WTC11 (cell line): ENCODE data around the gene RITA1. TPM values are rescaled to one million over a fixed set of nuclear protein-coding genes. Genes with fewer than 3 reads are reported as not detected.

Experiments
- ATAC-seq: fragments of 200-7000 bp; cut with Tn5 transposase; 2 replicates; pipeline ENCODE4 v1.10.0; 2021; ENCODE audit warnings: mild to moderate bottlenecking, moderate library complexity
- CTCF ChIA-PET: fragments of 300-600 bp; sonication (Branson Sonifier 250); formaldehyde crosslinking; loops from one replicate; lab custom pipeline; 2021; ENCODE audit warnings: antibody characterized with exemption; lab: Charles Lee
- POLR2A ChIA-PET: fragments of 350-600 bp; sonication (Branson Sonifier 250); formaldehyde crosslinking; loops from one replicate; lab custom pipeline; 2021; ENCODE audit warnings: antibody characterized with exemption; lab: Charles Lee
- DNase-seq: peaks from one replicate; pipeline ENCODE4 v3.0.0; 2021; ENCODE audit warnings: low spot score
- H3K27ac Mint-ChIP-seq: 2 replicates; pipeline ENCODE4 v1.8.0; 2021; ENCODE audit warnings: mixed read lengths
- H3K27me3 Mint-ChIP-seq: 2 replicates; pipeline ENCODE4 v1.8.0; 2021; ENCODE audit warnings: low read depth, mild to moderate bottlenecking, moderate library complexity, mixed read lengths
- H3K36me3 Mint-ChIP-seq: 2 replicates; pipeline ENCODE4 v1.8.0; 2021; ENCODE audit warnings: mixed read lengths
- H3K4me1 Mint-ChIP-seq: 2 replicates; pipeline ENCODE4 v1.8.0; 2022; ENCODE audit warnings: mixed read lengths
- H3K4me3 Mint-ChIP-seq: 2 replicates; pipeline ENCODE4 v1.8.0; 2021; ENCODE audit warnings: mild to moderate bottlenecking, moderate library complexity, mixed read lengths
- H3K9me3 Mint-ChIP-seq: 2 replicates; pipeline ENCODE4 v1.8.0; 2021; ENCODE audit warnings: mixed read lengths
- AR ChIP-seq: fragments of 250-450 bp; sonication (Bioruptor Pico); IDR thresholded peaks from 2 replicates; pipeline ENCODE4 v1.9.0; 2021; ENCODE audit warnings: mild to moderate bottlenecking
- FOXK1 ChIP-seq: sonication (generic); formaldehyde crosslinking; IDR thresholded peaks from 2 replicates; pipeline ENCODE4 v1.8.0; 2022; ENCODE audit warnings: mild to moderate bottlenecking, moderate library complexity, missing genetic modification reagents
- NFATC4 ChIP-seq: fragments of 250-450 bp; sonication (Bioruptor Pico); IDR thresholded peaks from 2 replicates; pipeline ENCODE4 v1.9.0; 2021; ENCODE audit warnings: mild to moderate bottlenecking
- NFE2L1 ChIP-seq: sonication (generic); formaldehyde crosslinking; IDR thresholded peaks from 2 replicates; pipeline ENCODE4 v1.8.1; 2023; ENCODE audit warnings: missing genetic modification reagents
- NR3C1 ChIP-seq: sonication (generic); formaldehyde crosslinking; conservative IDR thresholded peaks from 2 replicates; pipeline ENCODE4 v1.8.1; 2023; ENCODE audit warnings: low read depth, mild to moderate bottlenecking, missing genetic modification reagents
- ZNF263 ChIP-seq: sonication (generic); formaldehyde crosslinking; IDR thresholded peaks from 2 replicates; pipeline ENCODE4 v1.8.1; 2022; ENCODE audit warnings: low read depth, mild to moderate bottlenecking, moderate library complexity, missing genetic modification reagents
- ZNF317 ChIP-seq: sonication (generic); formaldehyde crosslinking; IDR thresholded peaks from 2 replicates; pipeline ENCODE4 v1.8.1; 2023; ENCODE audit warnings: low read depth, mild to moderate bottlenecking, moderate library complexity, missing genetic modification reagents, borderline replicate concordance
- ZNF425 ChIP-seq: fragments of 250-450 bp; sonication (Bioruptor Pico); conservative IDR thresholded peaks from 2 replicates; pipeline ENCODE4 v1.9.0; 2021; ENCODE audit warnings: mild to moderate bottlenecking
- total RNA-seq: library from RNA; stranded (reverse); gene quantifications from 3 replicates; pipeline ENCODE4 v1.2.3, GENCODE V29; 2021
- TF ChIP-seq, protein P1 (sequence below): sonication (generic); formaldehyde crosslinking; IDR thresholded peaks from 2 replicates; pipeline ENCODE4 v1.8.1; 2022; ENCODE audit warnings: mild to moderate bottlenecking, missing genetic modification reagents, moderate library complexity, borderline replicate concordance
- TF ChIP-seq, protein P2 (sequence below): sonication (generic); formaldehyde crosslinking; IDR thresholded peaks from 2 replicates; pipeline ENCODE4 v1.8.0; 2022; ENCODE audit warnings: mild to moderate bottlenecking, missing genetic modification reagents
- TF ChIP-seq, protein P3 (sequence below): sonication (generic); formaldehyde crosslinking; IDR thresholded peaks from 2 replicates; pipeline ENCODE4 v1.8.0; 2023; ENCODE audit warnings: missing genetic modification reagents, mild to moderate bottlenecking, borderline replicate concordance
- TF ChIP-seq, protein P4 (sequence below): sonication (generic); formaldehyde crosslinking; conservative IDR thresholded peaks from 2 replicates; pipeline ENCODE4 v1.8.1; 2023; ENCODE audit warnings: mild to moderate bottlenecking, low read depth, missing genetic modification reagents, moderate library complexity
- TF ChIP-seq, protein P5 (sequence below): fragments of 250-450 bp; sonication (Bioruptor Pico); IDR thresholded peaks from 2 replicates; pipeline ENCODE4 v1.9.0; 2021; ENCODE audit warnings: moderate library complexity, mild to moderate bottlenecking, inconsistent platforms, borderline replicate concordance

RITA1 gene
- total RNA-seq, 1 experiment from 2014 or later, result 29.3 TPM

GRCh38 chr12:113179023-113179422 is 6.5 kb upstream of the RITA1 start (continued):
- TF ChIP-seq AR (CRISPR knock-in tag) (no peak), NR3C1 (no peak), FOXK1 (CRISPR knock-in tag) (no peak)

DNA sequence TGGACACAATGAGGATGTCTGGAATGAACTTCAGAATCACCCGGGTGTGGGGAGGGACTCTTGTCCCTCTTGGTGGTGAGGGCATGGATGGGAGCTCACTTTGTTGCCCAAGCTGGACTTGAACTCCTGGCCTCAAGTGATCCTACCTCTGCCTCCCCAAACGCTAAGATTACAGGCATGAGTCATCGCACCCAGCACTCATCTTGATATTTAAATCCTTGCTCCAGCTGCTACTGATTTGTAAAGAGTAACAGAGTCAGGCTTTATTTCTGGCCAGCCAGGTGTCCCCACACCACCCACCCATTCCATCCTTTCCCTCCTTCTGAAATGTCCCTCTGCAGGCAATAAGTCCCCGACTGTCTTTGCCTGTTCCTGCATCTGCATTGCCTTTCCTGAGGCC is 5.2 kb upstream of the RITA1 start:
- TF ChIP-seq NFE2L1 (CRISPR knock-in tag), result no peak
- Mint-ChIP-seq H3K27ac (no peak overlapping the region), H3K4me3 (no peak overlapping the region), H3K27me3 (no peaks in the 10 kb centered on the region), H3K9me3 (no peaks in the 10 kb centered on the region), H3K36me3 (peaks cover 56% of the 10 kb centered on the region), H3K4me1 (no peaks in the 10 kb centered on the region)
- no peak for ATAC-seq
- CTCF ChIA-PET, result no interaction called here
- DNase-seq, result no peak
- POLR2A ChIA-PET, result no interaction called here

GRCh38 chr12:113181975-113182374 is 3.5 kb upstream of the RITA1 start:
- H3K4me3 Mint-ChIP-seq, result no peak overlapping the region
- TF ChIP-seq NFATC4 (CRISPR knock-in tag), result no peak
- TF ChIP-seq, protein P1, sequence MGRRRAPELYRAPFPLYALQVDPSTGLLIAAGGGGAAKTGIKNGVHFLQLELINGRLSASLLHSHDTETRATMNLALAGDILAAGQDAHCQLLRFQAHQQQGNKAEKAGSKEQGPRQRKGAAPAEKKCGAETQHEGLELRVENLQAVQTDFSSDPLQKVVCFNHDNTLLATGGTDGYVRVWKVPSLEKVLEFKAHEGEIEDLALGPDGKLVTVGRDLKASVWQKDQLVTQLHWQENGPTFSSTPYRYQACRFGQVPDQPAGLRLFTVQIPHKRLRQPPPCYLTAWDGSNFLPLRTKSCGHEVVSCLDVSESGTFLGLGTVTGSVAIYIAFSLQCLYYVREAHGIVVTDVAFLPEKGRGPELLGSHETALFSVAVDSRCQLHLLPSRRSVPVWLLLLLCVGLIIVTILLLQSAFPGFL, result no peak
- TF ChIP-seq, protein P2, sequence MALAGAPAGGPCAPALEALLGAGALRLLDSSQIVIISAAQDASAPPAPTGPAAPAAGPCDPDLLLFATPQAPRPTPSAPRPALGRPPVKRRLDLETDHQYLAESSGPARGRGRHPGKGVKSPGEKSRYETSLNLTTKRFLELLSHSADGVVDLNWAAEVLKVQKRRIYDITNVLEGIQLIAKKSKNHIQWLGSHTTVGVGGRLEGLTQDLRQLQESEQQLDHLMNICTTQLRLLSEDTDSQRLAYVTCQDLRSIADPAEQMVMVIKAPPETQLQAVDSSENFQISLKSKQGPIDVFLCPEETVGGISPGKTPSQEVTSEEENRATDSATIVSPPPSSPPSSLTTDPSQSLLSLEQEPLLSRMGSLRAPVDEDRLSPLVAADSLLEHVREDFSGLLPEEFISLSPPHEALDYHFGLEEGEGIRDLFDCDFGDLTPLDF (CRISPR knock-in tag), result no peak
- ChIA-PET CTCF (interaction anchor here (4.3 kb wide), 1 partner anchor 7 kb away, joined by 21 read pairs; no protein-coding TSS in a partner anchor), POLR2A (no interaction called here)
- H3K27ac Mint-ChIP-seq, result no peak overlapping the region
- peaks cover 10% of the 10 kb centered on the region for H3K4me1 Mint-ChIP-seq
- H3K9me3 Mint-ChIP-seq, result no peaks in the 10 kb centered on the region
- no peak for DNase-seq
- peaks cover 51% of the 10 kb centered on the region for H3K36me3 Mint-ChIP-seq
- ATAC-seq, result no peak
- H3K27me3 Mint-ChIP-seq, result no peaks in the 10 kb centered on the region

DNA sequence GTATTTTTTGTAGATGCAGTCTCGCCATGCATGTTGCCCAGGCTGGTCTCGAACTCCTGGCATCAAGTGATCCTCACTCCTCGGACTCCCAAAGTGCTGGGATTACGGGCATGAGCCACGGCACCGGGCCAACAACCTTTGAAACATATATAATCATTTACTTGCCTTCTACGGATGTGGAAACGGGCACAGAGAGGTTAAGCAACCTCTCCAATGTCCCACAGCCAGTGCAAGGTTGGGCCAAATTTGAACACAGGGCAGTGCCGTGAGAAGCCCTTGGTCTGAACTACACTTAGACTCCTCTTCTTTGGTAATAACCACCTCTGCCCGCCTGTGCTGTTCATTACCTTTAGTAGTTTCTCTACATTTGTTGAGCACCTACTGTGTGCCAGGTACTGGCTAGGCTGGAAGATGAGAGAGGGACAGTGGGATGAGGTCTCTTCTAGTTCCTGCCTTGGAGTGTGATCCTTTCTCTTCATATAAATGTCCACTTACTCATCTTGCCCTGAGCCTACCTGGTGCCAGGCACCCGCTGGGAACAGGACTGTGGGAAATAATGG is 2.4 kb upstream of the RITA1 start:
- POLR2A ChIA-PET, result interaction anchor here (0.6 kb wide), 1 partner anchor 1051 kb away, joined by 3 read pairs; no protein-coding TSS in a partner anchor
- no peaks in the 10 kb centered on the region for H3K27me3 Mint-ChIP-seq
- H3K27ac Mint-ChIP-seq, result no peak overlapping the region; the same call in 1 of the 2 replicates
- no peaks in the 10 kb centered on the region for H3K9me3 Mint-ChIP-seq
- CTCF ChIA-PET, result interaction anchor here (4.3 kb wide), 1 partner anchor 8 kb away, joined by 21 read pairs; no protein-coding TSS in a partner anchor
- peaks cover 44% of the 10 kb centered on the region for H3K36me3 Mint-ChIP-seq
- peaks cover 14% of the 10 kb centered on the region for H3K4me1 Mint-ChIP-seq
- no peak for ATAC-seq
- DNase-seq, result no peak
- peak overlapping the region; percentile 88 for H3K4me3 Mint-ChIP-seq
- TF ChIP-seq ZNF317 (CRISPR knock-in tag) (no peak), ZNF425 (CRISPR knock-in tag) (no peak), ZNF263 (CRISPR knock-in tag) (no peak)
- TF ChIP-seq, protein P3, sequence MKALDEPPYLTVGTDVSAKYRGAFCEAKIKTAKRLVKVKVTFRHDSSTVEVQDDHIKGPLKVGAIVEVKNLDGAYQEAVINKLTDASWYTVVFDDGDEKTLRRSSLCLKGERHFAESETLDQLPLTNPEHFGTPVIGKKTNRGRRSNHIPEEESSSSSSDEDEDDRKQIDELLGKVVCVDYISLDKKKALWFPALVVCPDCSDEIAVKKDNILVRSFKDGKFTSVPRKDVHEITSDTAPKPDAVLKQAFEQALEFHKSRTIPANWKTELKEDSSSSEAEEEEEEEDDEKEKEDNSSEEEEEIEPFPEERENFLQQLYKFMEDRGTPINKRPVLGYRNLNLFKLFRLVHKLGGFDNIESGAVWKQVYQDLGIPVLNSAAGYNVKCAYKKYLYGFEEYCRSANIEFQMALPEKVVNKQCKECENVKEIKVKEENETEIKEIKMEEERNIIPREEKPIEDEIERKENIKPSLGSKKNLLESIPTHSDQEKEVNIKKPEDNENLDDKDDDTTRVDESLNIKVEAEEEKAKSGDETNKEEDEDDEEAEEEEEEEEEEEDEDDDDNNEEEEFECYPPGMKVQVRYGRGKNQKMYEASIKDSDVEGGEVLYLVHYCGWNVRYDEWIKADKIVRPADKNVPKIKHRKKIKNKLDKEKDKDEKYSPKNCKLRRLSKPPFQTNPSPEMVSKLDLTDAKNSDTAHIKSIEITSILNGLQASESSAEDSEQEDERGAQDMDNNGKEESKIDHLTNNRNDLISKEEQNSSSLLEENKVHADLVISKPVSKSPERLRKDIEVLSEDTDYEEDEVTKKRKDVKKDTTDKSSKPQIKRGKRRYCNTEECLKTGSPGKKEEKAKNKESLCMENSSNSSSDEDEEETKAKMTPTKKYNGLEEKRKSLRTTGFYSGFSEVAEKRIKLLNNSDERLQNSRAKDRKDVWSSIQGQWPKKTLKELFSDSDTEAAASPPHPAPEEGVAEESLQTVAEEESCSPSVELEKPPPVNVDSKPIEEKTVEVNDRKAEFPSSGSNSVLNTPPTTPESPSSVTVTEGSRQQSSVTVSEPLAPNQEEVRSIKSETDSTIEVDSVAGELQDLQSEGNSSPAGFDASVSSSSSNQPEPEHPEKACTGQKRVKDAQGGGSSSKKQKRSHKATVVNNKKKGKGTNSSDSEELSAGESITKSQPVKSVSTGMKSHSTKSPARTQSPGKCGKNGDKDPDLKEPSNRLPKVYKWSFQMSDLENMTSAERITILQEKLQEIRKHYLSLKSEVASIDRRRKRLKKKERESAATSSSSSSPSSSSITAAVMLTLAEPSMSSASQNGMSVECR, result no peak
- TF ChIP-seq, protein P4, sequence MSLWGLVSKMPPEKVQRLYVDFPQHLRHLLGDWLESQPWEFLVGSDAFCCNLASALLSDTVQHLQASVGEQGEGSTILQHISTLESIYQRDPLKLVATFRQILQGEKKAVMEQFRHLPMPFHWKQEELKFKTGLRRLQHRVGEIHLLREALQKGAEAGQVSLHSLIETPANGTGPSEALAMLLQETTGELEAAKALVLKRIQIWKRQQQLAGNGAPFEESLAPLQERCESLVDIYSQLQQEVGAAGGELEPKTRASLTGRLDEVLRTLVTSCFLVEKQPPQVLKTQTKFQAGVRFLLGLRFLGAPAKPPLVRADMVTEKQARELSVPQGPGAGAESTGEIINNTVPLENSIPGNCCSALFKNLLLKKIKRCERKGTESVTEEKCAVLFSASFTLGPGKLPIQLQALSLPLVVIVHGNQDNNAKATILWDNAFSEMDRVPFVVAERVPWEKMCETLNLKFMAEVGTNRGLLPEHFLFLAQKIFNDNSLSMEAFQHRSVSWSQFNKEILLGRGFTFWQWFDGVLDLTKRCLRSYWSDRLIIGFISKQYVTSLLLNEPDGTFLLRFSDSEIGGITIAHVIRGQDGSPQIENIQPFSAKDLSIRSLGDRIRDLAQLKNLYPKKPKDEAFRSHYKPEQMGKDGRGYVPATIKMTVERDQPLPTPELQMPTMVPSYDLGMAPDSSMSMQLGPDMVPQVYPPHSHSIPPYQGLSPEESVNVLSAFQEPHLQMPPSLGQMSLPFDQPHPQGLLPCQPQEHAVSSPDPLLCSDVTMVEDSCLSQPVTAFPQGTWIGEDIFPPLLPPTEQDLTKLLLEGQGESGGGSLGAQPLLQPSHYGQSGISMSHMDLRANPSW (CRISPR knock-in tag), result no peak
- TF ChIP-seq, protein P5, sequence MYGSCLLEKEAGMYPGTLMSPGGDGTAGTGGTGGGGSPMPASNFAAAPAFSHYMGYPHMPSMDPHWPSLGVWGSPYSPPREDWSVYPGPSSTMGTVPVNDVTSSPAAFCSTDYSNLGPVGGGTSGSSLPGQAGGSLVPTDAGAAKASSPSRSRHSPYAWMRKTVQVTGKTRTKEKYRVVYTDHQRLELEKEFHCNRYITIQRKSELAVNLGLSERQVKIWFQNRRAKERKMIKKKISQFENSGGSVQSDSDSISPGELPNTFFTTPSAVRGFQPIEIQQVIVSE, result no peak
